Effector memory CD4-positive, alpha-beta T cell (primary cell): ENCODE results near the gene AP1B1.

Experiments used
- DNase-seq, 3 donors: peaks; one replicate each; pipeline ENCODE4 v3.0.0-alpha.2; 2020
- H3K27ac ChIP-seq: 2 replicates; pipeline ENCODE4 v1.7.0; 2013; ENCODE audit warnings: mild to moderate bottlenecking, low read length, moderate library complexity; ENCODE audit not compliant: insufficient read depth, poor library complexity, severe bottlenecking
- H3K27me3 ChIP-seq: replicated peaks from 2 replicates; pipeline ENCODE4 v1.7.0; 2013; ENCODE audit warnings: mild to moderate bottlenecking, low read length; ENCODE audit not compliant: insufficient read depth, control insufficient read depth, poor library complexity, severe bottlenecking
- H3K36me3 ChIP-seq: 2 replicates; pipeline ENCODE4 v1.7.0; 2013; ENCODE audit warnings: mild to moderate bottlenecking, low read length, moderate library complexity; ENCODE audit not compliant: control insufficient read depth, insufficient read depth
- H3K4me1 ChIP-seq: 2 replicates; pipeline ENCODE4 v1.7.0; 2013; ENCODE audit warnings: low read length, mild to moderate bottlenecking; ENCODE audit not compliant: control insufficient read depth, insufficient read depth, poor library complexity, severe bottlenecking
- H3K4me3 ChIP-seq: 2 replicates; pipeline ENCODE4 v1.7.0; 2013; ENCODE audit warnings: low read length, low read depth, mild to moderate bottlenecking; ENCODE audit not compliant: insufficient read depth, poor library complexity, severe bottlenecking
- H3K9me3 ChIP-seq: 2 replicates; pipeline ENCODE4 v1.7.0; 2013; ENCODE audit warnings: mild to moderate bottlenecking, low read length, moderate library complexity; ENCODE audit not compliant: control insufficient read depth

Gene AP1B1

GRCh38 chr22:29335656-29336055 lies 52.7 kb downstream of the AP1B1 start:
- no peak for DNase-seq
- Histone ChIP-seq H3K36me3 (peaks cover 73% of the 10 kb centered on the region), H3K4me1 (no peaks in the 10 kb centered on the region), H3K27me3 (no peaks in the 10 kb centered on the region), H3K4me3 (no peak overlapping the region), H3K9me3 (no peaks in the 10 kb centered on the region), H3K27ac (no peak overlapping the region)

- H3K27ac ChIP-seq, result no peak overlapping the region
- no peaks in the 10 kb centered on the region for H3K9me3 ChIP-seq
- no peaks in the 10 kb centered on the region for H3K27me3 ChIP-seq
- H3K4me3 ChIP-seq, result no peak overlapping the region
- DNase-seq, result no peak
- H3K4me1 ChIP-seq, result no peaks in the 10 kb centered on the region
- peaks cover 73% of the 10 kb centered on the region for H3K36me3 ChIP-seq
These were observed 53.5 kb downstream of the AP1B1 start for GRCh38 chr22:29334696-29335344.

GRCh38 chr22:29334148-29334547 lies 54.2 kb downstream of the AP1B1 start:
- DNase-seq, result no peak
- H3K4me1 ChIP-seq, result no peaks in the 10 kb centered on the region
- no peak overlapping the region for H3K4me3 ChIP-seq
- peaks cover 73% of the 10 kb centered on the region for H3K36me3 ChIP-seq
- H3K9me3 ChIP-seq, result no peaks in the 10 kb centered on the region
- no peaks in the 10 kb centered on the region for H3K27me3 ChIP-seq
- no peak overlapping the region for H3K27ac ChIP-seq

- Histone ChIP-seq H3K4me1 (no peaks in the 10 kb centered on the region), H3K27me3 (no peaks in the 10 kb centered on the region), H3K4me3 (no peak overlapping the region), H3K36me3 (peaks cover 68% of the 10 kb centered on the region), H3K9me3 (no peaks in the 10 kb centered on the region), H3K27ac (no peak overlapping the region)
- no peak for DNase-seq
These were observed 55.4 kb downstream of the AP1B1 start for GRCh38 chr22:29332886-29333496.

- no peak overlapping the region for H3K27ac ChIP-seq
- H3K36me3 ChIP-seq, result peaks cover 61% of the 10 kb centered on the region
- DNase-seq, result no peak
- no peaks in the 10 kb centered on the region for H3K4me1 ChIP-seq
- H3K9me3 ChIP-seq, result no peaks in the 10 kb centered on the region
- no peaks in the 10 kb centered on the region for H3K27me3 ChIP-seq
- no peak overlapping the region for H3K4me3 ChIP-seq
These were observed 56.6 kb downstream of the AP1B1 start for GRCh38 chr22:29331658-29332300.

- no peak for DNase-seq
- Histone ChIP-seq H3K4me3 (no peak overlapping the region), H3K9me3 (no peaks in the 10 kb centered on the region), H3K27ac (no peak overlapping the region), H3K27me3 (no peaks in the 10 kb centered on the region), H3K36me3 (peaks cover 63% of the 10 kb centered on the region), H3K4me1 (no peaks in the 10 kb centered on the region)
These were observed 57.2 kb downstream of the AP1B1 start for GRCh38 chr22:29331213-29331612.

- Histone ChIP-seq H3K36me3 (peaks cover 59% of the 10 kb centered on the region), H3K4me1 (no peaks in the 10 kb centered on the region), H3K9me3 (no peaks in the 10 kb centered on the region), H3K4me3 (no peak overlapping the region), H3K27me3 (no peaks in the 10 kb centered on the region), H3K27ac (no peak overlapping the region)
- DNase-seq, result no peak
These were observed 57.6 kb downstream of the AP1B1 start for GRCh38 chr22:29330753-29331152.

GRCh38 chr22:29330291-29330690 lies 58.1 kb downstream of the AP1B1 start:
- H3K36me3 ChIP-seq, result peaks cover 54% of the 10 kb centered on the region
- H3K27me3 ChIP-seq, result no peaks in the 10 kb centered on the region
- no peak overlapping the region for H3K27ac ChIP-seq
- DNase-seq, result no peak
- no peak overlapping the region for H3K4me3 ChIP-seq
- no peaks in the 10 kb centered on the region for H3K4me1 ChIP-seq
- H3K9me3 ChIP-seq, result no peaks in the 10 kb centered on the region

- no peak for DNase-seq
- Histone ChIP-seq H3K9me3 (no peaks in the 10 kb centered on the region), H3K4me1 (no peaks in the 10 kb centered on the region), H3K4me3 (no peak overlapping the region), H3K36me3 (peaks cover 47% of the 10 kb centered on the region), H3K27me3 (no peaks in the 10 kb centered on the region), H3K27ac (no peak overlapping the region)
These were observed 58.8 kb downstream of the AP1B1 start for GRCh38 chr22:29329581-29329980.
